Osteocyte (in vitro differentiated cells): ENCODE measurements around the gene ABCA9. TPM values are rescaled to one million over a fixed set of nuclear protein-coding genes. Genes with fewer than 3 reads are reported as not detected.
"Not testable (repeated sequence)": the region's sequence is repeated elsewhere in the genome, so short reads cannot be mapped to it uniquely, and the experiment has no call there.

Source experiments
- DNase-seq: peaks from one replicate; pipeline ENCODE4 v3.0.0; 2021; ENCODE audit warnings: mixed read lengths; ENCODE audit not compliant: unreplicated experiment; ENCODE audit errors: extremely low spot score
- H3K27ac Mint-ChIP-seq: one replicate; pipeline ENCODE4 v1.8.0; 2021; ENCODE audit warnings: mild to moderate bottlenecking, mixed read lengths; ENCODE audit not compliant: unreplicated experiment
- H3K27me3 Mint-ChIP-seq: one replicate; pipeline ENCODE4 v1.8.0; 2021; ENCODE audit warnings: mixed read lengths; ENCODE audit not compliant: unreplicated experiment
- H3K36me3 Mint-ChIP-seq: one replicate; pipeline ENCODE4 v1.8.0; 2021; ENCODE audit warnings: mixed read lengths; ENCODE audit not compliant: unreplicated experiment
- H3K4me1 Mint-ChIP-seq: one replicate; pipeline ENCODE4 v1.8.0; 2021; ENCODE audit warnings: mixed read lengths; ENCODE audit not compliant: unreplicated experiment
- H3K4me3 Mint-ChIP-seq: one replicate; pipeline ENCODE4 v1.8.0; 2021; ENCODE audit warnings: mild to moderate bottlenecking, moderate library complexity, mixed read lengths; ENCODE audit not compliant: unreplicated experiment
- H3K9me3 Mint-ChIP-seq: one replicate; pipeline ENCODE4 v1.8.0; 2021; ENCODE audit warnings: mixed read lengths; ENCODE audit not compliant: unreplicated experiment
- total RNA-seq: library from RNA; stranded (reverse); gene quantifications from 2 replicates; pipeline ENCODE4 v1.2.1, GENCODE V29; 2021
- TF ChIP-seq, protein P1 (sequence below): fragments of 200-600 bp; sonication (generic); IDR thresholded peaks from 2 replicates; pipeline ENCODE4 v1.5.0; 2021; ENCODE audit warnings: antibody characterized with exemption, mild to moderate bottlenecking, moderate library complexity

ABCA9 gene
- total RNA-seq, 1 donor from 2014 or later, result 1.1 TPM

DNA sequence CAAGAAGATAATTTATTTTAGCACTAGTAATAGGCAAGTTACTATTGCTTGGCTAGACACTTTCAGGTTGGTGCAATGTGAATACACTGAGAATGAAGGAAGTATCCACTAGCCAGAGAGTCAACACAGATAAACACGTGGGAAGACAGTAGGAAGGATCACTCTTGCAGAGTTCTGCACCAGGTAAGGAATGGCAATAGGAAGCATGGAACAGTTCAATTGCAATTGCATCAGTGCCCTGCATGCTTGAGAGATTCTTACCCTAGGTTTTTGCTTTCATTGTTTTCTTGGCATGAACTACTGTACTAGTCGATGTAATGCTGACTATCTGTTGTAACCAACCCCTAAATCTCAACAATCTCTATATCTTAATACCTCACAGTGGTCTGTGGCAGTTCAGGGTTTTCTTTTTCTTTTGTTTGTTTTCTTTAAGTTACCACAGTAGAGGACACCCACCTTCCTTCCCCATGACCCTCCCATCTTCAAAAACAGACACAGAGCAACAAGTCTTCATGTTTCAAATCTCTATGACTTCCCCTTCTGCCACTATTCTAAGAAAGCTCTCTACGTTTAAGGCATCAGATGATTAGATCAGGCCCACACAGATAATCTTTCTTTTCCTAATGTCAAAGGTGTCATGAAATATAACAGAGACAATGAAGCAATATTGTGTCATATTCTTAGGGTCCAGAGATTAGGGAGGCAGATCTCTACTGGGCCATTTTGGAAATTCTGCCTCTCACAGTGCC lies 87.5 kb downstream of the ABCA9 start:
- TF ChIP-seq, protein P1, sequence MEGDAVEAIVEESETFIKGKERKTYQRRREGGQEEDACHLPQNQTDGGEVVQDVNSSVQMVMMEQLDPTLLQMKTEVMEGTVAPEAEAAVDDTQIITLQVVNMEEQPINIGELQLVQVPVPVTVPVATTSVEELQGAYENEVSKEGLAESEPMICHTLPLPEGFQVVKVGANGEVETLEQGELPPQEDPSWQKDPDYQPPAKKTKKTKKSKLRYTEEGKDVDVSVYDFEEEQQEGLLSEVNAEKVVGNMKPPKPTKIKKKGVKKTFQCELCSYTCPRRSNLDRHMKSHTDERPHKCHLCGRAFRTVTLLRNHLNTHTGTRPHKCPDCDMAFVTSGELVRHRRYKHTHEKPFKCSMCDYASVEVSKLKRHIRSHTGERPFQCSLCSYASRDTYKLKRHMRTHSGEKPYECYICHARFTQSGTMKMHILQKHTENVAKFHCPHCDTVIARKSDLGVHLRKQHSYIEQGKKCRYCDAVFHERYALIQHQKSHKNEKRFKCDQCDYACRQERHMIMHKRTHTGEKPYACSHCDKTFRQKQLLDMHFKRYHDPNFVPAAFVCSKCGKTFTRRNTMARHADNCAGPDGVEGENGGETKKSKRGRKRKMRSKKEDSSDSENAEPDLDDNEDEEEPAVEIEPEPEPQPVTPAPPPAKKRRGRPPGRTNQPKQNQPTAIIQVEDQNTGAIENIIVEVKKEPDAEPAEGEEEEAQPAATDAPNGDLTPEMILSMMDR, result no peak
- H3K4me3 Mint-ChIP-seq, result no peak overlapping the region
- H3K27ac Mint-ChIP-seq, result no peak overlapping the region
- no peaks in the 10 kb centered on the region for H3K27me3 Mint-ChIP-seq
- H3K36me3 Mint-ChIP-seq, result no peaks in the 10 kb centered on the region
- DNase-seq, result no peak
- peaks cover 4% of the 10 kb centered on the region for H3K4me1 Mint-ChIP-seq
- H3K9me3 Mint-ChIP-seq, result no peaks in the 10 kb centered on the region

DNA sequence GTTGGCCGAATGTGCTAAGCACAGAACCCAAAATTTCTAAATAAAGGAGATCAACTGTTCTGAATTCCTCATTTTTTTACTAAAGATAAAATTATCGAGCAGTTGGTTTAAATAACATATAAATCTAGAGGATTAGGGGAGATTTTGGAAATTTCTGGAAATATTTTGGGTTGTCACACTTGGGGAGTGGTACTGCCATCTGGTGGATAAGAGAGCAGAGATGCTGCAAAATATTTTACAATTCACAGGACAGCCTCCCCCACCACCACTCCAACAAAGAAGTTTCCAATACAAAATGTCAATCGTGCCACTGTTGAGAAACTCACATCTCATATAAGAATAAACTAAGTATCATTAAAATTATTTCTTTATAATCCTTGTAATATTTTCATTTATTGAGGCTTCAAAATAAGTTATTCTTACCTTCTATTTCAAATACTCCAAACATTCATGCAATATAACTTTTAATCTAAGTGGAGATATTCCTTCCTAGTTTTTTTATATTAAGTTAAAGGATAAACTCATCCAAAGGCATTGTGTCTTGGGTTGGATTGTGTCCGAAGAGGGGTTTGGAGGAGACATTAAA lies 88.5 kb downstream of the ABCA9 start:
- DNase-seq, result no peak
- TF ChIP-seq, protein P1, result peak; percentile 83
- H3K36me3 Mint-ChIP-seq, result no peaks in the 10 kb centered on the region
- H3K9me3 Mint-ChIP-seq, result no peaks in the 10 kb centered on the region
- no peak overlapping the region for H3K4me3 Mint-ChIP-seq
- H3K27ac Mint-ChIP-seq, result no peak overlapping the region
- H3K4me1 Mint-ChIP-seq, result peaks cover 4% of the 10 kb centered on the region
- no peaks in the 10 kb centered on the region for H3K27me3 Mint-ChIP-seq

DNA sequence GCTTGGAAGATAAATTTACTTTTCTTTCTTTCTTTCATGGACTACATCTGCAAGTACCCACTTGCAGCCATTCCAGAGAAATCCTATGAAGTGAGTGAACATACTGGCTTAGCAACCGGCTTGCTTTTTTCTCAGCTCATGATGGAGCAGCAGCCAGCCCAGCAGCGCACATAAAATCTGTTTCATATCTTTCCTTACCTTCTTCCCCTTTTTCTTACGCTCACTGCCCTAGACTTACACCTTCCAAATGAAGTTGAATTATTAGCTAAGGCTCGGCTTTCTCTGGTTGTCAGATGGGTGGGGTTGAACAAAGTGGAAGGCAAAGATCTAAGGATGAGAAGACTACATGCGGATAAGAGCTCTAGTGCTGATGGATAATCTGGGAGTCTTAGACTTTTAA lies 91.6 kb downstream of the ABCA9 start:
- H3K27me3 Mint-ChIP-seq, result no peaks in the 10 kb centered on the region
- no peaks in the 10 kb centered on the region for H3K36me3 Mint-ChIP-seq
- no peak overlapping the region for H3K4me3 Mint-ChIP-seq
- peaks cover 4% of the 10 kb centered on the region for H3K4me1 Mint-ChIP-seq
- no peak overlapping the region for H3K27ac Mint-ChIP-seq
- DNase-seq, result no peak
- TF ChIP-seq, protein P1, result no peak
- no peaks in the 10 kb centered on the region for H3K9me3 Mint-ChIP-seq

DNA sequence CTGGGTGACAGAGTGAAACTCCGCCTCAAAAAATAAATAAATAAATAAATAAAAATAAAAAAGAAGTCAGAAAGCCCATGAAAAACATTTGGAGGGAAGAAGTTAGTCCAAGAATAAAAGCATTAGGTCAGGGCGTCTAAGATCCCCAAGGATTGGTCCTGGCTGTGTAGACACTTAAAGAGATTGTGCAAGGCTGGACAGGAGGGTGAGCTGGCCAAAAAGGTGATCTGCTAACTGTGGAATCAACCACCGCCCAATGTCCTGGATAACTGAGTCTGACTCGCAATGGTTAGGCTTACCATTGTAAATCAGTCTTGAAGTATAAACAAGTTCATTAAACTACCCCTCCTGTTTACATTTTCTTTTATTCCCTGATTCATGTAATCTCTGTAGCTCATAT lies 96.8 kb downstream of the ABCA9 start:
- TF ChIP-seq, protein P1, result no peak
- Mint-ChIP-seq H3K27ac (no peak overlapping the region), H3K27me3 (no peaks in the 10 kb centered on the region), H3K4me3 (no peak overlapping the region), H3K4me1 (no peaks in the 10 kb centered on the region), H3K36me3 (no peaks in the 10 kb centered on the region), H3K9me3 (no peaks in the 10 kb centered on the region)
- DNase-seq, result no peak

DNA sequence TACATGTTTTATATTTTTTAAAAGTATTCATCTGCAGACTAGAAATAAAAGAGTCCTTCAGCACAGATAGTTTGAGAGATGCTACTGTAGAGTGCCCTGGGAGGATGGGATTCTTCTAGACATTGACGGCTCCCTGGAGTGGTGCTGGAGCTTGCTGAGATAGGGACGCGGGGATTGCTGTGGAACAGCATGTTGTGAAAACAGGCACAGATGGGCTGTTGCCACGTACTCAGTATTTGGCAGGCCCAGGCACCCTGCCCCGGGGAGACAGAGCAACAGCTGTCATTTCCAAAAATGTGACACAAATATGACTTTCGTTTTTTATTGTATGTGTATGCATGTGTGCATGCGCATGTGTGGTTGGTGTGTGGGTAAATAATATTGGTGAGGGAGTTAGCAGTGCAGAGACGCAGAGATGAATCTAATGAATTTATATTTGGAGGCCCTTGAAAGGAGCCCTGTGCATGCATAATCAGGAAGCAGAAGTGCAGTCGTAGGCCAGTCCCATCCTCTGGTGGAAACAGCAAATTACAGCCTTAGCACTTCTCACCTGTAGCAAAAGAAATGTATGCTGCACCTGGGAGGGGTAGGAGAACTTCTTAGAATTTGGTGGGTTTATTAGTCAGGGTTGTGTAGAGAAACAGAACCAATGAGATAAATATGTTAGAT lies 99.4 kb downstream of the ABCA9 start:
- DNase-seq, result no peak
- Mint-ChIP-seq H3K9me3 (no peaks in the 10 kb centered on the region), H3K27ac (no peak overlapping the region), H3K27me3 (no peaks in the 10 kb centered on the region), H3K36me3 (no peaks in the 10 kb centered on the region), H3K4me3 (no peak overlapping the region), H3K4me1 (peaks cover 1% of the 10 kb centered on the region)
- TF ChIP-seq, protein P1, result no peak

DNA sequence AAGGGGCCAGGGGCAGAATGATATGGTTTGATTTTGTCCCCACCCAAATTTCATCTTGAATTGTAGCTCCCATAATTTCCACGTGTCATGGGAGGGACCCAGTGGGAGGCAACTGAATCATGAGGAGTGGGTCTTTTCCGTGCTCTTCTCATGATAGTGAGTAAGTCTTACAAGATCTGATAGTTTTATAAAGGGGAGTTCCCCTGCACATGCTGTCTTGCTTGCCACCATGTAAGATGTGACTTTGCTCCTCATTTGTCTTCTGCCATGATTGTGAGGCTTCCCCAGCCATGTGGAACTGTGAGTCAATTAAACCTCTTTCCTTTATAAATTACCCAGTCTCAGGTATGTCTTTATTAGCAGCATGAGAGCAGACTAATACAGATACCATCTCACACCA lies 101.6 kb downstream of the ABCA9 start:
- H3K36me3 Mint-ChIP-seq, H3K9me3 Mint-ChIP-seq, H3K4me3 Mint-ChIP-seq, DNase-seq, H3K27ac Mint-ChIP-seq, H3K27me3 Mint-ChIP-seq: not testable (repeated sequence)
- peaks cover 17% of the 10 kb centered on the region for H3K4me1 Mint-ChIP-seq
